ENCODE measurements around the gene CLCA2.

CLCA2 gene

DNA sequence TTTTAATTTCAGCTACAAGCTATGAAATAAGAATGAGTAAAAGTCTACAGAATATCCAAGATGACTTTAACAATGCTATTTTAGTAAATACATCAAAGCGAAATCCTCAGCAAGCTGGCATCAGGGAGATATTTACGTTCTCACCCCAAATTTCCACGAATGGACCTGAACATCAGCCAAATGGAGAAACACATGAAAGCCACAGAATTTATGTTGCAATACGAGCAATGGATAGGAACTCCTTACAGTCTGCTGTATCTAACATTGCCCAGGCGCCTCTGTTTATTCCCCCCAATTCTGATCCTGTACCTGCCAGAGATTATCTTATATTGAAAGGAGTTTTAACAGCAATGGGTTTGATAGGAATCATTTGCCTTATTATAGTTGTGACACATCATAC, 31.1 kb downstream of the CLCA2 start:
- H3K4me3 ChIP-seq (replicated peaks; ENCODE audit: low read depth, low read length), result no peak overlapping the region
- no peak for DNase-seq (ENCODE audit: extremely low read depth, low read depth)
- TF ChIP-seq, protein P1, sequence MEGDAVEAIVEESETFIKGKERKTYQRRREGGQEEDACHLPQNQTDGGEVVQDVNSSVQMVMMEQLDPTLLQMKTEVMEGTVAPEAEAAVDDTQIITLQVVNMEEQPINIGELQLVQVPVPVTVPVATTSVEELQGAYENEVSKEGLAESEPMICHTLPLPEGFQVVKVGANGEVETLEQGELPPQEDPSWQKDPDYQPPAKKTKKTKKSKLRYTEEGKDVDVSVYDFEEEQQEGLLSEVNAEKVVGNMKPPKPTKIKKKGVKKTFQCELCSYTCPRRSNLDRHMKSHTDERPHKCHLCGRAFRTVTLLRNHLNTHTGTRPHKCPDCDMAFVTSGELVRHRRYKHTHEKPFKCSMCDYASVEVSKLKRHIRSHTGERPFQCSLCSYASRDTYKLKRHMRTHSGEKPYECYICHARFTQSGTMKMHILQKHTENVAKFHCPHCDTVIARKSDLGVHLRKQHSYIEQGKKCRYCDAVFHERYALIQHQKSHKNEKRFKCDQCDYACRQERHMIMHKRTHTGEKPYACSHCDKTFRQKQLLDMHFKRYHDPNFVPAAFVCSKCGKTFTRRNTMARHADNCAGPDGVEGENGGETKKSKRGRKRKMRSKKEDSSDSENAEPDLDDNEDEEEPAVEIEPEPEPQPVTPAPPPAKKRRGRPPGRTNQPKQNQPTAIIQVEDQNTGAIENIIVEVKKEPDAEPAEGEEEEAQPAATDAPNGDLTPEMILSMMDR (IDR thresholded peaks at IDR 0.05; ENCODE audit: low read depth, low read length, missing control alignments), result no peak

DNA sequence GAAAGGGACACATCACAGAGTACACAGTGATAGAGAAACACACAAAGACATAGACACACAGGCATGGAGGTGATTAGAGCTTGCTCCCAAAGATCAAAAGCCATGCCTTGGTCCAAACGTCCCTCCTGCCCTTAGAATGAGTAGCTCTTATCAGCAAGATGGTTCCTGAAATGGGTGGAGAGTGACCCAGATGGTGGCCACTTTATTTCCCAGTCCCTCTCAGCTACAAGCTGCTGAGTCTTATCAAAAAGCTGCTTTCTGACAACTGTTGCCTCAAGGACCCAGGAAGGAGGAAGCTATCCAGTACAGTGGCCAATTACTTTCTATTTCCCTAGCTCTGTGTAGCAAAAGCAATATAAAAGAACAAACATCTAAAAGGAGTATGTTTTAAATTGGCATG, 37.0 kb downstream of the CLCA2 start:
- no peak for DNase-seq (ENCODE audit: extremely low read depth, low read depth)
- TF ChIP-seq, protein P1 (IDR thresholded peaks at IDR 0.05; ENCODE audit: low read depth, low read length, missing control alignments), result no peak
- H3K4me3 ChIP-seq (replicated peaks; ENCODE audit: low read depth, low read length), result no peak overlapping the region

DNA sequence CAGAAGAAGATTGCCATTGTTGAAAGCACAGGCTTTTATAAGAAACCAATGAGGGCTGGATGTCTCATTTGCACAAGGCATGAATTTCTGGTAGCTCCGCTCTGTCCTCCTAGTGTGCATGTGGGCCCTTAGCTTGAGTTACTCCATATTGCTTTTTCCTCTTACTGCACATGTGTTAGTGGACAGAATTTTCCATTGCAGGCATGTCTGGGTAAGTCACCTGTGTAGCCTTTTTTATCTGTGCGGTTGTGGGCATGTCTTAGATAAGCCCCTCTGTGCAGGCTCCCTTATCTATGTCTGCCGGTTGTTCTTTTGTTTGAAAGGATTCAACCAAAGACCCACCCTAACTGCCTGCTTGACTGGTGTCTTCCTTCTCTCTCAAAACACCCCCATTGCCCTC, 37.5 kb downstream of the CLCA2 start:
- TF ChIP-seq, protein P1 (IDR thresholded peaks at IDR 0.05; ENCODE audit: low read depth, low read length, missing control alignments), result no peak
- H3K4me3 ChIP-seq (replicated peaks; ENCODE audit: low read depth, low read length), result no peak overlapping the region
- no peak for DNase-seq (ENCODE audit: extremely low read depth, low read depth)

DNA sequence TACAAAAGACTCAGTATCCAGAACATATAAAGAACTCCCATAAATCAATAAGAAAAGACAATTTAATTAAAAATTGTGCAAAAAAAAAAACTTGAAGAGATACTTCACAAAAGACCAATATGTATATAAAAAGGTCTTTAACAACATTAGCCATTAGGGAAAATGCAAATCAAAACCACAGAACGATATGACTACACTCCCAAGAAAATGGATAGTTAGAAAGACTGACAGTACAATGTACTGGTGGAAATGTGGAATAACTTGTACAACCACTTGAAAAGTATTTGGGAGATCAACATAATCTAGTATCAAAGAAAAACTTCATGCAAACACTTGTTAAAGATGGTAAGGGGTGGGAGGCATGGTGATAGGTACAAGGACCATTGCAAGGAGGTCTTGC, 40.8 kb downstream of the CLCA2 start:
- H3K4me3 ChIP-seq (replicated peaks; ENCODE audit: low read depth, low read length), result no peak overlapping the region
- TF ChIP-seq, protein P1 (IDR thresholded peaks at IDR 0.05; ENCODE audit: low read depth, low read length, missing control alignments), result no peak
- no peak for DNase-seq (ENCODE audit: extremely low read depth, low read depth)

DNA sequence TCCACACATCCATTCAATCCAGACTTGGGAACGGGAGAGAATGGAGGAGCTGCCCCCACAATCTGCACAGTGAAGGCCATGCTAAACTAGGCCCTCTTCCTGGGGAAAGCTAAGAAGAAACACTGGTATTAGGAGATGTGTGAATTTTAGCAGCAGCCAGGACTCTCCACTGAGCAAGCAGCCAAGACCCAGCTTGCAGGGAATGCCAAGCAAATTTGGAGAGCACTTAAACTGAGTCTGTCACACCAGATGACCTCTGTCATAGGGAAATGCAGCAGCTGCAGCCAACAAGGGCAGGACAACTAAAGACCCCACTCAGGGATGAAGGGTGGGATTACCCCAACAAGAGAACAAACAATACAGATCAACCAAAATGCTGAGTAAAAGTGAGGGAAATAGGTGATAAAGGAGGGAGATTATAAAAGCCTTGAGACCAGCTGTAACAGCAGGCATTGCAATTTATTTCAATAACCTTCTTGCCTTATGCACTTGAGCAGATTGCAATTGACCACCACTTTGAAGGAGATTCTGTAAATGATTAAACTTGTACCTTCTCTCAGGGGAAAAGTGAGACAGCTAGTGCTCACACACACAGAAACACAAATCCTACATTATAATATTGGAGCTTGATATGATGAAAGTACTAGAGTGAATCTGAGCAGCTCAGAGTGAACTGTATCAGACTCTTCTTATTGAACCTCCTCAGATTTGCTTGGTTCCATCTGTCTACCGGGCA, 42.3 kb downstream of the CLCA2 start:
- no peak for DNase-seq (ENCODE audit: extremely low read depth, low read depth)
- no peak overlapping the region for H3K4me3 ChIP-seq (replicated peaks; ENCODE audit: low read depth, low read length)
- TF ChIP-seq, protein P1 (IDR thresholded peaks at IDR 0.05; ENCODE audit: low read depth, low read length, missing control alignments), result no peak

DNA sequence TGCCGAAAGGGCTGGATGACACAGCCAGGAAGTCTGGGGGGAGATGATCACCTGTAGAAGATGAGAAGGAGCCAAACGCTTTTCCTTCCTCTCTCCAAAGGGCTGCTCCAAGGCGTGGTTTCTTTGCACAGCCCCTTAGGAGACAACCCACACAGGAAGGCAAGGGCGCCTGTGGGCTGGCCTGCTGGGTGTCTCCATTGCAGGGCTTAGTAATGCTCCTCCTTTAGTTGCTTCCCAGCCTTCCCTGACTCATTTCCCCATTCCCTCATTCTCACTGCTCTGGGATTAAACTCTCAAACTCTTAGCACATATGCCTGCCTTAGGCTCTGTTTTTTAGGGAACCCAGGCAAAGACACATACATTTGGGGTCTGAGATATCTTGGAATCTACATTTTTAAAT, 43.0 kb downstream of the CLCA2 start:
- no peak for DNase-seq (ENCODE audit: extremely low read depth, low read depth)
- H3K4me3 ChIP-seq (replicated peaks; ENCODE audit: low read depth, low read length), result no peak overlapping the region
- TF ChIP-seq, protein P1 (IDR thresholded peaks at IDR 0.05; ENCODE audit: low read depth, low read length, missing control alignments), result no peak

DNA sequence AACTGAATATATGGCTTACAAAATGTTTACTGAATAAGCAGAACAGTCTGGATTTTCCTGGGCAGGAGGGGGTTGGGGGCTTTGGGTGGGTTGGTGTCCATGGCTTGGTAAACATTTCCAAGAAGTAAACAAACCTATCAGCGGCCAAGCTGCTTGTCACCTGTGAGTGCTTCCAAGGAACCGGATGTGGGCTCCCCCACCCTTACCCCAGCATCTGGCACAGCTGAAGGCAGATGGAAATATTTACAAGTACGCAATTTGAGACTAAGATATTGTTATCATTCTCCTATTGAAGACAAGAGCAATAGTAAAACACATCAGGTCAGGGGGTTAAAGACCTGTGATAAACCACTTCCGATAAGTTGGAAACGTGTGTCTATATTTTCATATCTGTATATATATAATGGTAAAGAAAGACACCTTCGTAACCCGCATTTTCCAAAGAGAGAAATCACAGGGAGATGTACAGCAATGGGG, 44.6 kb downstream of the CLCA2 start, which contains the start of gene CLCA1:
CLCA1 (plus strand) TSS at position 427 of the 477 bp plus-strand sequence; CDS start at position 472, 45 bp downstream.
- TF ChIP-seq, protein P1 (IDR thresholded peaks at IDR 0.05; ENCODE audit: low read depth, low read length, missing control alignments), result no peak
- no peak within 1 kb of the TSS for H3K4me3 ChIP-seq (replicated peaks; ENCODE audit: low read depth, low read length)
- no peak for DNase-seq (ENCODE audit: extremely low read depth, low read depth)
